A673 (cell line): ENCODE data around the gene CNFN.

Experiments
- CTCF ChIP-seq: fragments of 300-800, 200-600 bp; sonication (generic); conservative IDR thresholded peaks from 2 replicates; pipeline ENCODE4 v1.5.1; 2017; ENCODE audit warnings: low read depth, mild to moderate bottlenecking, antibody characterized with exemption, low read length, moderate library complexity, mixed read lengths
- EZH2 ChIP-seq: fragments of 200-600 bp; sonication (generic); IDR thresholded peaks from 2 replicates; pipeline ENCODE4 v1.6.1; 2017; ENCODE audit warnings: borderline replicate concordance, low read depth, mild to moderate bottlenecking, mixed read lengths, antibody characterized with exemption, low read length; ENCODE audit not compliant: poor library complexity, severe bottlenecking

GRCh38 chr19:42370068-42370520, 20.0 kb downstream of the CNFN start:
- TF ChIP-seq CTCF (no peak), EZH2 (no peak)
